Right lobe of liver (tissue), 6 donors: ENCODE data around the gene ATP6V0D1. TPM values are rescaled to one million over a fixed set of nuclear protein-coding genes. Genes with fewer than 3 reads are reported as not detected.

Experiments
- ATAC-seq, 4 donors: fragments of 200-7000 bp; cut with Tn5 transposase; one replicate each; pipeline ENCODE4 v1.9.1; 2020; ENCODE audit warnings: mild to moderate bottlenecking in 4 of 4, moderate library complexity in 4 of 4
- DNase-seq, 3 donors: peaks; one replicate each; pipeline ENCODE4 v3.0.0-alpha.2; 2020
- H3K27ac ChIP-seq, 3 donors: fragments of 200-600 bp; one replicate each; pipeline ENCODE4 v1.8.0; 2022
- H3K27me3 ChIP-seq, 2 donors: fragments of 200-600 bp; one replicate each; pipeline ENCODE4 v1.8.0; 2022
- H3K36me3 ChIP-seq, 4 donors: fragments of 200-600 bp; sonication (generic) in 1 of 4; one replicate each; pipeline versions ENCODE4 v1.5.1 to v1.8.0; 2017 to 2022; ENCODE audit warnings: control low read depth in 1 of 4
- H3K4me1 ChIP-seq, 4 donors: fragments of 200-600 bp; sonication (generic) in 1 of 4; one replicate each; pipeline versions ENCODE4 v1.5.1 to v1.8.0; 2017 to 2022; ENCODE audit warnings: control low read depth in 1 of 4
- H3K4me3 ChIP-seq, 3 donors: fragments of 200-600 bp; one replicate each; pipeline ENCODE4 v1.8.0; 2022
- H3K9me3 ChIP-seq, 4 donors: fragments of 200-600 bp; sonication (generic) in 1 of 4; one replicate each; pipeline versions ENCODE4 v1.5.1 to v1.8.0; 2017 to 2022; ENCODE audit warnings: control low read depth in 1 of 4
- CTCF ChIP-seq, 4 donors: fragments of 200-600 bp in 3 of 4; fragments of 450-650 bp in 1 of 4; IDR thresholded peaks; one replicate each; pipeline versions ENCODE4 v1.5.1 to v1.8.0; 2016 to 2022; ENCODE audit warnings: antibody characterized with exemption in 4 of 4, mild to moderate bottlenecking in 2 of 4
- POLR2A ChIP-seq: fragments of 450-650 bp; IDR thresholded peaks from one replicate; pipeline ENCODE4 v1.6.1; 2017; ENCODE audit warnings: antibody characterized with exemption, mild to moderate bottlenecking
- WGBS: methylation state at CpG from one replicate; pipeline ENCODE4 v1.1.6; 2018; ENCODE audit warnings: low coverage, low lambda C conversion rate; ENCODE audit not compliant: insufficient coverage; ENCODE audit errors: missing lambda C conversion rate; 5-methylcytosine and 5-hydroxymethylcytosine counted together
- intact Hi-C, 2 donors: fragments of 100-400 bp; cut with DNase I; formaldehyde crosslinking; loops; one replicate each; pipeline versions ENCODE4 v1.11.2 to v1.14.1; 2022
- total RNA-seq, 6 experiments: library from RNA; depleted of rRNA in 2 of 6; stranded (reverse); fragments of >200 nt in 2 of 6; fragmentation: NEBNext Ultra II Directional in 3 of 6; extraction: Animal tissue kit (Norgen Biotek cat#: 25700) in 3 of 6; gene quantifications; one replicate each; pipeline versions ENCODE4 v1.1.0 to v1.2.4, GENCODE V29; 2016 to 2023
- donor health status: DM: no; HTN: yes; CAD: no.
- donor health status: DM: no; HTN: no; CAD: no.
- donor health status: DM: no; HTN: no; CAD: no.
- donor health status: DM: no; HTN: yes; CAD: no.
- donor health status: DM: no; HTN: yes; CAD: no.

Gene ATP6V0D1
- total RNA-seq, 6 experiments from 2014 or later, result 33.6 to 84.6 (median 47.0) TPM

- WGBS, result 15% methylated on average over 4 of the region's 45 CpGs
- peak within 1 kb of the TSS; percentile 78 to 87 (median 81) for H3K4me3 ChIP-seq
- ATAC-seq, result peak; percentile 61 to 74 (median 70)
- peak; percentile 81 to 83 (median 82) for DNase-seq
- H3K4me1 ChIP-seq, result peaks cover 0 to 34% (median 9%) of the 10 kb centered on the region in 4 donors
- TF ChIP-seq POLR2A (no peak), CTCF (IDR thresholded peaks at IDR 0.05) (no peak)
- intact Hi-C loops, result no loop called here
- H3K27ac ChIP-seq, result peak within 1 kb of the TSS; percentile 74 to 88 (median 76)
- H3K27me3 ChIP-seq, result no peaks in the 10 kb centered on the region
- no peaks in the 10 kb centered on the region for H3K9me3 ChIP-seq
- H3K36me3 ChIP-seq, result no peaks in the 10 kb centered on the region
Observed at GRCh38 chr16:67528222-67528869, 47.4 kb upstream of the ATP6V0D1 start, which contains the start of gene RIPOR1. Gene RIPOR1, plus strand, starts transcription at chr16:67528829. Its CDS starts 9,618 bp downstream, at chr16:67538447.

DNA sequence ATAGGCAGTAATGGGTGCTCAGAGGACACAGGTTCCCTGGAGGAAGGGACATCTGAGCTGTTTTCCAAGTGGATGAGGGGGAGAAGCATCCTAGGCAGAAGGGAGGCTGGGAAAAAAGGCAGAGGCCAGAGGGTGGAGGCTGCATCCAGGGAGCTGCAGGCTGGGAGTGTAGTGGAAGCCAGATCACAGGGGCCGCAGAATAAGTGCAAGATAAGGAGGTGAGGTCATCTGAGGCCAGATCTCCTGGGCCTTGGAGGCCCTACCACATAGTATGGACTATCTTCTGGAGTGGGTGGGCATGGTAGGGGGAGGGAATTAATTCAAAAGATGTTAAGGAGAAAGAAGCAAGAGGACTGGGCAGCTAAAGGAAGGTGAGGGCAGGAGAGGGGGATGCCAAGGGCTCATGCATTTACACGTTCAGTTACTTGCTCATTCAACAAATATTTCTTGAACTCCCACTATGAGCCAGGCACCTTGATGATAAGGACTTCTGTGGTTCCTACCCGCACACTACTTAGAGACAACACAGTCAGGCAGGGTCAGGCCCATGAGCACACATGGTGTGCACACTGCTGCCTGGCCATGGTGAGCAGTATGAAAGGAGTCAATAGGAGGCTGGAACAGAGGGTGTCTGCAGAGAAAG is 45.3 kb upstream of the ATP6V0D1 start:
- Histone ChIP-seq H3K27me3 (no peaks in the 10 kb centered on the region), H3K4me1 (peaks cover 0 to 41% (median 9%) of the 10 kb centered on the region in 4 donors), H3K4me3 (no peak overlapping the region), H3K9me3 (no peaks in the 10 kb centered on the region), H3K27ac (no peak overlapping the region), H3K36me3 (no peaks in the 10 kb centered on the region)
- ATAC-seq (no peak), DNase-seq (no peak)
- WGBS, result 85% methylated on average over 3 of the region's 3 CpGs
- intact Hi-C loops, result no loop called here
- TF ChIP-seq CTCF (IDR thresholded peaks at IDR 0.05), result no peak
- no peak for TF ChIP-seq POLR2A

GRCh38 chr16:67525176-67525860 is 44.4 kb upstream of the ATP6V0D1 start:
- DNase-seq (no peak), ATAC-seq (no peak)
- Histone ChIP-seq H3K36me3 (no peaks in the 10 kb centered on the region), H3K27me3 (no peaks in the 10 kb centered on the region), H3K4me3 (no peak overlapping the region), H3K4me1 (peaks cover 0 to 38% (median 5%) of the 10 kb centered on the region in 4 donors), H3K27ac (no peak overlapping the region), H3K9me3 (no peaks in the 10 kb centered on the region)
- intact Hi-C loops, result no loop called here
- 71% methylated on average over 5 of the region's 11 CpGs for WGBS
- TF ChIP-seq CTCF (IDR thresholded peaks at IDR 0.05) (no peak), POLR2A (no peak)

- peak; percentile 94 for DNase-seq
- no peaks in the 10 kb centered on the region for H3K9me3 ChIP-seq
- peak overlapping the region; percentile 69 to 85 (median 77) for H3K27ac ChIP-seq
- H3K4me3 ChIP-seq, result peak overlapping the region; percentile 34 to 58 (median 49)
- no peaks in the 10 kb centered on the region for H3K27me3 ChIP-seq
- no peaks in the 10 kb centered on the region for H3K36me3 ChIP-seq
- peaks cover 0 to 16% (median 0%) of the 10 kb centered on the region in 4 donors for H3K4me1 ChIP-seq
- intact Hi-C loops, result no loop called here
- TF ChIP-seq CTCF (IDR thresholded peaks at IDR 0.05) (peak; percentile 66 to 96 (median 74)), POLR2A (peak; percentile 30)
- peak; percentile 94 to 97 (median 96) for ATAC-seq
- 0% methylated on average over 9 of the region's 25 CpGs for WGBS
Observed at GRCh38 chr16:67521095-67521804, 40.3 kb upstream of the ATP6V0D1 start.
